Kidney (tissue), 14 donors: ENCODE data around the gene TCF23. TPM values are rescaled to one million over a fixed set of nuclear protein-coding genes. Genes with fewer than 3 reads are reported as not detected.

Experiments
- DNase-seq, 5 donors: peaks; one replicate each; pipeline ENCODE4 v3.0.0-alpha.2; 2013 to 2020
- FAIRE-seq: peaks from 2 replicates; lab custom pipeline; 2012; peaks lifted over from hg19 to GRCh38; lab: Jason Lieb, UNC
- H3K27ac ChIP-seq, 2 donors: one replicate each; pipeline ENCODE4 v1.7.0; 2013; ENCODE audit warnings: low read depth in 2 of 2, low read length in 2 of 2, inconsistent platforms in 1 of 2
- H3K27me3 ChIP-seq: one replicate; pipeline ENCODE4 v1.7.1; 2013; ENCODE audit warnings: low read length, inconsistent platforms; ENCODE audit not compliant: control insufficient read depth, insufficient read depth
- H3K36me3 ChIP-seq, 3 donors: one replicate each; pipeline versions ENCODE4 v1.7.0 to v1.7.1; 2013; ENCODE audit warnings: low read length in 3 of 3, control low read depth in 1 of 3, inconsistent platforms in 1 of 3; ENCODE audit not compliant: insufficient read depth in 3 of 3, control insufficient read depth in 2 of 3
- H3K4me1 ChIP-seq, 3 donors: one replicate each; pipeline versions ENCODE4 v1.7.0 to v1.7.1; 2013; ENCODE audit warnings: low read length in 3 of 3, inconsistent platforms in 1 of 3, low read depth in 1 of 3; ENCODE audit not compliant: control insufficient read depth in 2 of 3, insufficient read depth in 2 of 3
- H3K4me3 ChIP-seq, 3 donors: one replicate each; pipeline versions ENCODE4 v1.7.0 to v1.8.1; 2013; ENCODE audit warnings: low read length in 3 of 3, control low read depth in 1 of 3, inconsistent platforms in 1 of 3
- H3K9ac ChIP-seq, 3 donors: one replicate each; pipeline versions ENCODE4 v1.7.0 to v1.7.1; 2013; ENCODE audit warnings: low read length in 3 of 3, control low read depth in 1 of 3, inconsistent platforms in 1 of 3
- H3K9me3 ChIP-seq, 3 donors: one replicate each; pipeline versions ENCODE4 v1.7.0 to v1.7.1; 2013; ENCODE audit warnings: low read length in 3 of 3, control low read depth in 1 of 3, inconsistent platforms in 1 of 3; ENCODE audit not compliant: control insufficient read depth in 2 of 3, insufficient read depth in 1 of 3
- CTCF ChIP-seq: IDR thresholded peaks from 3 replicates; pipeline ENCODE4 v1.5.1; 2012; ENCODE audit warnings: mild to moderate bottlenecking, moderate library complexity, borderline replicate concordance; ENCODE audit not compliant: insufficient read depth; ENCODE audit errors: extremely low read depth
- intact Hi-C: fragments of 100-400 bp; cut with DNase I; formaldehyde crosslinking; loops from one replicate; pipeline ENCODE4 v1.11.1; 2022
- polyA plus RNA-seq: library from polyadenylated mRNA; stranded (reverse); fragments of 350-450 nt; fragmentation: Illumina TruSeq; extraction: RNeasy Lipid Tissue Mini Kit (QIAGEN cat#74804); gene quantifications from one replicate; pipeline ENCODE4 v1.2.3, GENCODE V29; 2014; ENCODE audit warnings: low read depth, low replicate concordance; ENCODE audit not compliant: insufficient read depth
- total RNA-seq: library from RNA; stranded (reverse); fragmentation: NEBNext Ultra II Directional; extraction: Animal tissue kit (Norgen Biotek cat#: 25700); gene quantifications from one replicate; pipeline ENCODE4 v1.2.1, GENCODE V29; 2021
- donor health status: control.
- donor health status: control.
- donor health status: control.
- donor health status: control.
- donor health status: control.
- donor health status: DM: yes; HTN: yes; CAD: no.
- donor health status: Normal renal cell carcinoma (clear cell type).

TCF23 gene
- total and polyA plus RNA-seq, 2 donors from 2014 or later: 0.38 TPM; not detected in 1

DNA sequence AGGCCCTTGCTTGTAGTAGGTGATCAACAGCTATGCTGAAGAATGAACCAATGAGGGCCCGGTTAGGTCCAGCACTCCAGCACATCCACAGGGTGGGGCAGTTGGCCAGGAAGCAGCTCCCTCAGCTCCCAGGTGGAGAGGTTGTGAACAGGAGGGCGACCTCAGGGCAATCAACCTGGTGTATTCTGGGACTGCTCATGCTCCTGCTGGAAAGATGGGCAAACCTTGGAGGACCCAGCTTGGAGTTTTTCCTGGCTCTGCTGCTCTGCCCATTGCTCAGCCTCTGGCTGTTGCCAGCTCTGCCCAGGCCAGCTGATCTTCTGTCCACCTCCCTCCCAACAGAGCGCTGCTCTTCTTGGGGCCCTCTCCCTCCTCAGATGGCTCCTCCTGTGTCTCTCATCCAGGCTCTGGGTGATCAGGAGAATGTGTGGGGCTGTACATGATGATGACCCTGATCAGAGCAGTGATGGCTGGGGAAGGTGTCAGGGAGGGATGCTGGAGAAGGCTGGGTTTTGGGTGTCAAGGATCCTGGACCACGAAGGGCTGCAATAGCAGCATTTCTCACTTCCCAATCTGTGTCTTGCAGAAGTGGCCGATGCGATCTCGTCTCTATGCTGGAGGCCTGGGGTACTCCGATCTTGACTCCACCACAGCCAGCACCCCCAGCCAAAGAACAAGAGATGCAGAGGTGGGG, 3.4 kb downstream of the TCF23 start:
- Histone ChIP-seq H3K4me1 (no peaks in the 10 kb centered on the region), H3K4me3 (no peak overlapping the region), H3K36me3 (no peaks in the 10 kb centered on the region), H3K27ac (no peak overlapping the region), H3K27me3 (no peaks in the 10 kb centered on the region), H3K9ac (no peak overlapping the region), H3K9me3 (no peaks in the 10 kb centered on the region)
- DNase-seq (peak in 1 of 5 donors; percentile 56), FAIRE-seq (no peak)
- intact Hi-C loops: no loop called here
- TF ChIP-seq CTCF: no peak

DNA sequence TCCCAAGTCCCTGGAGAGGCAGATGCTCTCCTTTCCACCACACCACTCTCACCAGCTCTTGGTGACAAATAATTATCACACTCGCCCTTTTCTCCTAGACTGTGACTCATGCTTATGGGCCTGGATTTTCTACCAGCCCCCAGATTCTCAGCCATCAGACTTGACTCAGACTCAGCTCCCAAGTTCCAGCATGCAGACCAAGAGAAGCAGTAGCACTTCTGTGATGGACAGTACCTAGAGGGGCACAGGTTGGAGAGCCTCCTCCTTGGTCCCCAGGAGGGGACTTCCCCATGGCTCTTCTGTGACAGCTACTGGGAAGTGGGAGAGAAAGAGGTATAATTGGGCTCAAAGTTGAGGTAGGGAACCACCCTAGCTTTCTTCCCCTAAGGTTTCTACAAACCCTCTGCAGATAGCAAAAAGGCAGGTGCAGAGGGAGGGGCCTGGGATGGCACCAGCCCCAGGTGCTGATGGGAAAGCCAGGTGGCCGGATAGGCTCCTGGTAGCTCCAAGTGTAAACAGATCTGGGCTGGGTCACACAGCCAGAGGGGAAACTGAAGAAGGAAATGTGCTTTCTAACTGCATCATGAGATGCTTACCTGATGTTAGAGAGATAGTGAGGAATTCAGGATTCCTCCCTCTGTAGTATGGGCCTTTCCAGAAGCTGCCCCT, 4.1 kb downstream of the TCF23 start:
- intact Hi-C loops: no loop called here
- DNase-seq: no peak
- Histone ChIP-seq H3K27me3 (no peaks in the 10 kb centered on the region), H3K4me3 (no peak overlapping the region), H3K4me1 (no peaks in the 10 kb centered on the region), H3K9me3 (no peaks in the 10 kb centered on the region), H3K36me3 (no peaks in the 10 kb centered on the region), H3K27ac (no peak overlapping the region), H3K9ac (no peak overlapping the region)
- TF ChIP-seq CTCF: no peak
- FAIRE-seq: no peak

- no peaks in the 10 kb centered on the region for H3K4me1 ChIP-seq
- no peaks in the 10 kb centered on the region for H3K36me3 ChIP-seq
- H3K9me3 ChIP-seq: no peaks in the 10 kb centered on the region
- no peak for FAIRE-seq
- intact Hi-C loops: no loop called here
- TF ChIP-seq CTCF: no peak
- no peak overlapping the region for H3K27ac ChIP-seq
- H3K4me3 ChIP-seq: no peak overlapping the region
- peak; percentile 59 to 80 (median 71) for DNase-seq
- no peak overlapping the region for H3K9ac ChIP-seq
- H3K27me3 ChIP-seq: no peaks in the 10 kb centered on the region
Measured at GRCh38 chr2:27154488-27154887, 5.7 kb downstream of the TCF23 start.
